Measurements from ENCODE around the gene MYL7.

- TF ChIP-seq EZH2 (IDR thresholded peaks at IDR 0.05; ENCODE audit: borderline replicate concordance, low read depth, low read length, severe bottlenecking): no peak
- TF ChIP-seq CTCF (IDR thresholded peaks at IDR 0.05; ENCODE audit: borderline replicate concordance, extremely low read depth, low read length, poor library complexity, severe bottlenecking): no peak
Observed at GRCh38 chr7:44184206-44184872, 43.2 kb upstream of the MYL7 start.
